Measurements from ENCODE around the gene ASTN1. TPM values are rescaled to one million over a fixed set of nuclear protein-coding genes. Genes with fewer than 3 reads are reported as not detected.

Gene ASTN1
- total and polyA plus RNA-seq, 2 of the 4 experiments (the other 2 are of a cell fraction) = under 0.01 to 0.07 TPM

DNA sequence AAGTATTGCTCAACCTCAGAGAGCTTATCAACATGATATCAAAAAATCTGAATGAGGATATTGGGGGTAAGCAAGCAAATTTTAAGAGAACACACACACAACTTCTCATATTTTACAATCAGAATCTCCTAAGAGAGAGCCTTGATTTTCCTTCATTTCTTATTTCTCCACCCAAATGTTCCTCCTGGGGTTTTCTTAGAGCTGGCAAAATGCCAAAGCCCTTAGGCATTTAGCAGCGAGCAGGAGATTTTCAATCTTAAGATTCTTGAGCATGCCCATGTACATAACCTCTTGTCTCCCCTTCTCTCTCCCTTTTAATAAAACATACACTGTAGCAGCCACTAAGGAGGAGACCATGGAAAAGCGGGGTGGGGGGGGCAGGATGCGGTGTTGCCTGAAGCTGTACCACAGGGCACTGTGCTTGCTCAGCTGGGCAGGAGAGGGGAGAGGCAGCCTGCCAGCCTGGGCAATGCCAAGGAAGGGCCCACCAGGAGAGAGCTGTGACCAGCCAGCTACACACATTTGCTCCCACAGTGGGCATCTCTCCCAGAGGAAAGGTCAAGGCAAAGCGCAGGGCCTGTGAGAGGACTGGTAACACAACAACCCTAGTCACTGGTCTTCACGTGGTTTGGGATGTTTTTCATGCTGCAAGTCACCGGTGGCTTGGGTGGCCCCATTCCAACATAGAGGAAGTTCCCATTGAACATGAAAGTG is 10.6 kb upstream of the ASTN1 start:
- Histone ChIP-seq H4K8ac (ENCODE audit: low read depth in 2 of 2, low read length in 2 of 2) (no peak overlapping the region), H3K36me3 (ENCODE audit: control insufficient read depth, insufficient read depth, low read length) (no peaks in the 10 kb centered on the region), H3K23ac (ENCODE audit: low read depth, low read length) (no peak overlapping the region), H3K4ac (ENCODE audit: low read depth, low read length) (no peak overlapping the region), H3K9ac (ENCODE audit: low read depth, low read length) (no peak overlapping the region), H2BK15ac (ENCODE audit: low read depth, low read length) (no peak overlapping the region), H3K79me1 (ENCODE audit: low read depth in 1 of 2, low read length in 2 of 2) (no peaks in the 10 kb centered on the region), H4K5ac (ENCODE audit: low read depth, low read length) (no peak overlapping the region), H3K9me1 (ENCODE audit: insufficient read depth, low read length) (no peaks in the 10 kb centered on the region; the same call in 1 of the 2 replicates), H2BK5ac (ENCODE audit: low read depth, low read length, poor library complexity, severe bottlenecking) (no peak overlapping the region), H3K18ac (ENCODE audit: low read depth, low read length) (no peak overlapping the region), H3K4me2 (ENCODE audit: low read depth, low read length) (no peak overlapping the region), H3K4me1 (ENCODE audit: control insufficient read depth, insufficient read depth, low read length) (no peaks in the 10 kb centered on the region), H3K9me3 (ENCODE audit: control insufficient read depth, insufficient read depth, low read length) (no peaks in the 10 kb centered on the region), H2AK9ac (replicated peaks; ENCODE audit: low read depth, low read length, poor library complexity) (no peak overlapping the region), H3K56ac (ENCODE audit: extremely low read depth, insufficient read depth, low read length) (no peak overlapping the region), H3K4me3 (ENCODE audit: insufficient read depth, low read depth, low read length) (no peak overlapping the region), H2AK5ac (ENCODE audit: low read depth, low read length) (no peak overlapping the region), H3K14ac (replicated peaks; ENCODE audit: low read depth, low read length) (no peak overlapping the region), H2BK20ac (ENCODE audit: low read depth, low read length) (no peak overlapping the region), H2BK120ac (ENCODE audit: low read depth, low read length) (no peak overlapping the region), H4K20me1 (ENCODE audit: insufficient read depth, low read length) (no peaks in the 10 kb centered on the region), H4K91ac (ENCODE audit: insufficient read depth, low read depth, low read length) (no peak overlapping the region), H2AFZ (replicated peaks; ENCODE audit: low read length, poor library complexity) (no peak overlapping the region), H3K27ac (ENCODE audit: insufficient read depth, low read length) (no peak overlapping the region), H3K27me3 (ENCODE audit: control insufficient read depth, insufficient read depth, low read length) (peaks cover 46% of the 10 kb centered on the region)
- ChIA-PET POLR2A (ENCODE audit: unreplicated experiment) (no interaction called here), CTCF (no interaction called here)
- no CpG with 5 or more reads among the region's 6 CpGs for WGBS, 2 experiments (ENCODE audit: extremely low coverage in 2 of 2, insufficient read length in 1 of 2)
- intact Hi-C loops (cut with micrococcal nuclease) (no loop called here), in situ Hi-C loops (cut with MboI; ENCODE audit: low sequenced_read_pairs) (no loop called here), dilution Hi-C loops (cut with HindIII; ENCODE audit: low sequenced_read_pairs, unreplicated experiment) (no loop called here)
- no peak for ATAC-seq (ENCODE audit: low read depth)
- BruUV-seq (replicated peaks) = no TSS peak
- no peak for TF ChIP-seq CEBPB (IDR thresholded peaks at IDR 0.05; ENCODE audit: low read depth, low read length)
- TF ChIP-seq RAD21 (IDR thresholded peaks at IDR 0.05; ENCODE audit: low read length) = no peak
- TF ChIP-seq MAZ (IDR thresholded peaks at IDR 0.05; ENCODE audit: borderline replicate concordance, low read depth, low read length) = no peak
- TF ChIP-seq BHLHE40 (IDR thresholded peaks at IDR 0.05; ENCODE audit: low read depth, low read length) = no peak
- TF ChIP-seq CHD1 (IDR thresholded peaks at IDR 0.05; ENCODE audit: low read depth, low read length) = no peak
- TF ChIP-seq RFX5 (IDR thresholded peaks at IDR 0.05; ENCODE audit: low read depth, low read length) = no peak
- TF ChIP-seq RCOR1 (IDR thresholded peaks at IDR 0.05; ENCODE audit: insufficient replicate concordance, low read length) = no peak
- TF ChIP-seq, protein P1, sequence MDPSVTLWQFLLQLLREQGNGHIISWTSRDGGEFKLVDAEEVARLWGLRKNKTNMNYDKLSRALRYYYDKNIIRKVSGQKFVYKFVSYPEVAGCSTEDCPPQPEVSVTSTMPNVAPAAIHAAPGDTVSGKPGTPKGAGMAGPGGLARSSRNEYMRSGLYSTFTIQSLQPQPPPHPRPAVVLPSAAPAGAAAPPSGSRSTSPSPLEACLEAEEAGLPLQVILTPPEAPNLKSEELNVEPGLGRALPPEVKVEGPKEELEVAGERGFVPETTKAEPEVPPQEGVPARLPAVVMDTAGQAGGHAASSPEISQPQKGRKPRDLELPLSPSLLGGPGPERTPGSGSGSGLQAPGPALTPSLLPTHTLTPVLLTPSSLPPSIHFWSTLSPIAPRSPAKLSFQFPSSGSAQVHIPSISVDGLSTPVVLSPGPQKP (IDR thresholded peaks at IDR 0.05; ENCODE audit: borderline replicate concordance, low read depth, low read length) = no peak
- no peak for TF ChIP-seq MXI1 (IDR thresholded peaks at IDR 0.05; ENCODE audit: borderline replicate concordance, low read depth, low read length)
- no peak for TF ChIP-seq SMC3 (IDR thresholded peaks at IDR 0.05; ENCODE audit: low read depth, low read length)
- TF ChIP-seq, protein P2, sequence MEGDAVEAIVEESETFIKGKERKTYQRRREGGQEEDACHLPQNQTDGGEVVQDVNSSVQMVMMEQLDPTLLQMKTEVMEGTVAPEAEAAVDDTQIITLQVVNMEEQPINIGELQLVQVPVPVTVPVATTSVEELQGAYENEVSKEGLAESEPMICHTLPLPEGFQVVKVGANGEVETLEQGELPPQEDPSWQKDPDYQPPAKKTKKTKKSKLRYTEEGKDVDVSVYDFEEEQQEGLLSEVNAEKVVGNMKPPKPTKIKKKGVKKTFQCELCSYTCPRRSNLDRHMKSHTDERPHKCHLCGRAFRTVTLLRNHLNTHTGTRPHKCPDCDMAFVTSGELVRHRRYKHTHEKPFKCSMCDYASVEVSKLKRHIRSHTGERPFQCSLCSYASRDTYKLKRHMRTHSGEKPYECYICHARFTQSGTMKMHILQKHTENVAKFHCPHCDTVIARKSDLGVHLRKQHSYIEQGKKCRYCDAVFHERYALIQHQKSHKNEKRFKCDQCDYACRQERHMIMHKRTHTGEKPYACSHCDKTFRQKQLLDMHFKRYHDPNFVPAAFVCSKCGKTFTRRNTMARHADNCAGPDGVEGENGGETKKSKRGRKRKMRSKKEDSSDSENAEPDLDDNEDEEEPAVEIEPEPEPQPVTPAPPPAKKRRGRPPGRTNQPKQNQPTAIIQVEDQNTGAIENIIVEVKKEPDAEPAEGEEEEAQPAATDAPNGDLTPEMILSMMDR (conservative IDR thresholded peaks at IDR 0.05; ENCODE audit: low read depth, low read length) = no peak
- TF ChIP-seq POLR2A (IDR thresholded peaks at IDR 0.05; ENCODE audit: low read depth, low read length) = no peak
- no peak for TF ChIP-seq USF2 (IDR thresholded peaks at IDR 0.05; ENCODE audit: low read depth, low read length)
- TF ChIP-seq MAFK (IDR thresholded peaks at IDR 0.05; ENCODE audit: low read depth, low read length) = no peak
- TF ChIP-seq FOS (IDR thresholded peaks at IDR 0.05; ENCODE audit: low read depth, low read length) = no peak
- DNase-seq = no peak

Measured in IMR-90 (cell line).